GM23248 (cell line): Measurements from ENCODE around the gene ZMYND11. TPM values are rescaled to one million over a fixed set of nuclear protein-coding genes. Genes with fewer than 3 reads are reported as not detected.

Experiments used
- DNase-seq: peaks from one replicate; pipeline ENCODE4 v3.0.0-alpha.2; 2015
- H2AFZ ChIP-seq: fragments of 200-600 bp; sonication (generic); 2 replicates; pipeline ENCODE4 v1.6.1; 2016; ENCODE audit warnings: antibody characterized with exemption
- H3F3A ChIP-seq: fragments of 200-600 bp; sonication (generic); 2 replicates; pipeline ENCODE4 v1.6.1; 2016; ENCODE audit warnings: mild to moderate bottlenecking, antibody characterized with exemption, mixed run types; ENCODE audit not compliant: insufficient read depth
- H3K27ac ChIP-seq: fragments of 200-600 bp; sonication (generic); 2 replicates; pipeline ENCODE4 v1.5.1; 2016; ENCODE audit warnings: mild to moderate bottlenecking
- H3K27me3 ChIP-seq: fragments of 200-600 bp; sonication (generic); replicated peaks from 2 replicates; pipeline ENCODE4 v1.6.1; 2016; ENCODE audit warnings: mild to moderate bottlenecking; ENCODE audit not compliant: insufficient read depth
- H3K36me3 ChIP-seq: fragments of 200-600 bp; sonication (generic); 2 replicates; pipeline ENCODE4 v1.6.1; 2016; ENCODE audit warnings: low read depth, mild to moderate bottlenecking
- H3K4me1 ChIP-seq: fragments of 200-600 bp; sonication (generic); 2 replicates; pipeline ENCODE4 v1.6.1; 2016; ENCODE audit warnings: mild to moderate bottlenecking; ENCODE audit not compliant: insufficient read depth
- H3K4me2 ChIP-seq: fragments of 200-600 bp; sonication (generic); one replicate; pipeline ENCODE4 v1.6.1; 2016; ENCODE audit warnings: mild to moderate bottlenecking; ENCODE audit not compliant: unreplicated experiment
- H3K4me3 ChIP-seq: fragments of 200-600 bp; sonication (generic); 2 replicates; pipeline ENCODE4 v1.5.1; 2016; ENCODE audit warnings: mild to moderate bottlenecking
- H3K79me2 ChIP-seq: fragments of 200-600 bp; sonication (generic); 2 replicates; pipeline ENCODE4 v1.6.1; 2016; ENCODE audit warnings: mild to moderate bottlenecking; ENCODE audit not compliant: insufficient read depth
- H3K9ac ChIP-seq: fragments of 200-600 bp; sonication (generic); 2 replicates; pipeline ENCODE4 v1.6.1; 2016; ENCODE audit warnings: mild to moderate bottlenecking
- H3K9me2 ChIP-seq: fragments of 200-600 bp; sonication (generic); 2 replicates; pipeline ENCODE4 v1.6.1; 2016; ENCODE audit warnings: mixed run types, mild to moderate bottlenecking, moderate library complexity; ENCODE audit not compliant: insufficient read depth
- H3K9me3 ChIP-seq: fragments of 200-600 bp; sonication (generic); one replicate; pipeline ENCODE4 v1.6.1; 2017; ENCODE audit warnings: low read depth
- H4K20me1 ChIP-seq: fragments of 200-600 bp; sonication (generic); 2 replicates; pipeline ENCODE4 v1.6.0; 2016; ENCODE audit not compliant: insufficient read depth
- EZH2 ChIP-seq: fragments of 200-600 bp; sonication (generic); IDR thresholded peaks from 2 replicates; pipeline ENCODE4 v1.6.1; 2018; ENCODE audit warnings: antibody characterized with exemption, mild to moderate bottlenecking; ENCODE audit not compliant: insufficient read depth, poor library complexity, severe bottlenecking
- EZH2phosphoT487 ChIP-seq: fragments of 200-600 bp; sonication (generic); IDR thresholded peaks from 2 replicates; pipeline ENCODE4 v1.6.1; 2018; ENCODE audit warnings: antibody characterized with exemption, moderate library complexity, mild to moderate bottlenecking, low read depth; ENCODE audit not compliant: insufficient read depth
- WGBS, 2 experiments: methylation state at CpG; one replicate each; pipeline ENCODE4 v1.1.6; 2015 to 2017; ENCODE audit warnings: low lambda C conversion rate in 2 of 2, low coverage in 1 of 2; ENCODE audit errors: missing lambda C conversion rate in 2 of 2; 5-methylcytosine and 5-hydroxymethylcytosine counted together
- in situ Hi-C: fragments of 300-500 bp; cut with MboI; formaldehyde crosslinking; loops from 2 replicates; pipeline ENCODE4 v1.15.0; 2020
- polyA plus RNA-seq: library from polyadenylated mRNA; unstranded; fragments of >200 nt; fragmentation: Nextera tagmentation; extraction: Ambion mirVana; gene quantifications from 2 replicates; pipeline ENCODE4 v1.2.1, GENCODE V29; 2016
- total RNA-seq: library from RNA; depleted of rRNA; stranded (reverse); fragments of >200 nt; shearing (Covaris generic); gene quantifications from 2 replicates; pipeline ENCODE4 v1.2.3, GENCODE V29; 2014

ZMYND11 gene
- total and polyA plus RNA-seq, 2 experiments from 2014 or later: 47.1 to 63.4 TPM

DNA sequence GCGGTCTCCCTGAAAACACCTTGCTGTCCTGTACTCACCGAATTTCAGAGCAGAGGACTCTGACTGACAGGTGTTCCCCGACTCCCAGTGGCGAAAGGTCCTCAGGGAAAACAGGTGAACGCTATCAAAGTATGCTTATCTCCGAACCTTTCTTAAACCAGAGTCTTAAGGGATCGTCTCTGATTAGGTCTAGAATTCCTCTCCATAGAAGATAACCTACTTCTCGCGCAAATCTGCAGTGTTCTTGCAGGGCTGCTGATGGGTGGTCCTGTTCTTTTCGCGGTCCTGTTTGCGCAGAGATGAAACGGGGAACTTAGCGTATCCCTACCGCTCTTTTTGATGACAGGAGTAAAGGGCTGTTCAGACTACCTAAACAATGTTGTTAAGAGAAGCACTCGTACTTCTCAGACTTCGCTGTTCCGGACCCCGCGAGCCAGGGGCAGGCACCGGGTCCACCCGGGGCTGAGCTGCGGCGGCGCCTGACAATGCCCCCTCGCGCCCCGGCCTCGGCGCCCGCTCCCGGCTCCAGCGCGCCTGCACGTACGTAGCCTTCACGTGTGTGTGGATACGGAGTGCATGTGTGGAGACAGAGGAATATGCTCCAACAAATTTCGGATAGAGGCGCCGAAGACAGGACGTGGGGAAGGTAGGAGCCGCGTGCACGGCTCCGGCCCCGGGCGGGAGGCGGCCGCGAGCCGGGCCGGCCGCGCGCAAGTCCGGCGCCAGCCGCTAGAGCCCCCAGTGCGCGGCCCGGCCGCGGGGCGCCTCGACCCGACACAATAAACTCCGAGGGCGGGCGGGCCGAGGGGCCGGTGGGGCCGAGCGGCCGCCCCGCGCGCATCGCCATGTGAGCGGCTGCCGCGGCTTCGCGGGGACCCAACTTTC is 766 bp upstream of the ZMYND11 start:
- WGBS, 2 experiments: 1 to 3% methylated on average over 60 to 66 of the region's 84 CpGs
- H3K79me2 ChIP-seq: peaks cover 44% of the 10 kb centered on the region

DNA sequence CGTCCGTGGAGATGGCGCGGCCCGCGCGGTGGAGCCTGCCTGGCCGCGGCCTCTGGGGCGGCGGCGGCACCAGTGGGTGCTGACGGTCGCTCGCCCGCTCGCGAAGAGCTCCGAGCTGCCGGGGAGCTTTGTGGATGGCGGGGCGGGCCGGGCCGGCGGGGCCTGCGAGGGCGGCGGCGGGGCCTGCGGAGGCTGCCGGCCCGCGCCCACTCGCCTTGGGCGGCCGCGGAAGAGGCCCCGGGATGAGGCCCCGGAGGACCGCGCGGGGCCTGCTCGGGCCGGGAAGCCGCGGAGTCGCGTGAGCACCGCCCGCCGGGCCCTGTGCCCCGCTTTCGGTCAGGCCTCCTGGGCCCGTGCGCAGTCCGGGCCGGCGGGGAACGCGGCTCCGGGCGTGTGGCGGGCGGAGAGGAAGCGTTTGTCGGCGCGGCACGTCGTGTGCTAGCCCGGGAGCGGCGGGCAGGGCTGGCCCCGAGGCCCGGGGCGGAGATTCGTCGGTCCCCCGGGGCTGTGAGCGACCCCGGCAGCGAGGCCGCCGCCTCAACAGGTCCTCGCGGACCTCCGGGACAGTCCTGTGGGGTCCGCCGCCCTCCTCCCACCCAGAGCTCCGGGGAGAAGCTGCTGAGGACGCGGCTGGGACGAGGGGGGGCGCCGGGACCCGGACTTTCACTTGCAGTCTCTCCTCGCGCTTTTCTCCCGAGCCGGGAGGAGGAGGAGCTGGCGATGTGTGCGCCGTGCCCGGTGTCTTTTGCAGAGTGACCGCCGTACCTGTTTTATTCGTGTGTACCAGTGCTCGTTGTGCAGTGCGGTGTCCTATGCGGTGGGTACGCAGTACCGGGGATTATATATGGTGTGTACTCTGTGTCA is 578 bp downstream of the ZMYND11 start:
- in situ Hi-C loops: no loop called here
- H3K27ac ChIP-seq: peak overlapping the region; percentile 73

More for the DNA sequence above, 766 bp upstream of the ZMYND11 start:
- no peaks in the 10 kb centered on the region for H3K36me3 ChIP-seq
- TF ChIP-seq EZH2 (no peak), EZH2phosphoT487 (no peak)
- H3K27me3 ChIP-seq: no peaks in the 10 kb centered on the region
- H3K9ac ChIP-seq: peak overlapping the region; percentile 90
- H3K4me3 ChIP-seq: peak overlapping the region; percentile 80
- no peaks in the 10 kb centered on the region for H3K9me2 ChIP-seq
- H3K9me3 ChIP-seq: no peaks in the 10 kb centered on the region
- H3K4me1 ChIP-seq: peaks cover 42% of the 10 kb centered on the region
- DNase-seq: peak; percentile 75
- peaks cover 17% of the 10 kb centered on the region; the same call in 1 of the 2 replicates for H4K20me1 ChIP-seq
- in situ Hi-C loops: no loop called here
- H2AFZ ChIP-seq: peak overlapping the region; percentile 90
- peaks cover 31% of the 10 kb centered on the region for H3F3A ChIP-seq
- peak overlapping the region; percentile 83 for H3K4me2 ChIP-seq
- H3K27ac ChIP-seq: peak overlapping the region; percentile 73

DNA sequence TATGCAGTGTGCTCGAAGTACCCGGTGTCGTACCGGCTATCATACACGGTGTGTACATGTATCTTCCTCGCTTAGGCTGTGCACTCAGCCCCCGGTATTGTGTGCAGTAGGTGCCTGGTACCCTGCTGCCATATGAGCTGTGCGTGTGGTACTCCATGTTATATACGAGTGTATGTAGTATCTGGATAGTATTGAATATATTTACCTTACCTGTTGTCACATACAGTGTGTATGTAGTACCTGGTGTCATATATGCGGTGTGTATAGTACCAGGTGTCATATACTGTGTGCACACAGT is 1.2 kb downstream of the ZMYND11 start:
- Histone ChIP-seq H3K9ac (peak overlapping the region; percentile 90), H3K27me3 (no peaks in the 10 kb centered on the region), H3K9me3 (no peaks in the 10 kb centered on the region), H4K20me1 (peaks cover 29% of the 10 kb centered on the region; the same call in 1 of the 2 replicates), H3K4me3 (peak overlapping the region; percentile 80), H3K4me2 (peak overlapping the region; percentile 84), H3F3A (peaks cover 29% of the 10 kb centered on the region), H3K9me2 (no peaks in the 10 kb centered on the region), H2AFZ (peak overlapping the region; percentile 62), H3K4me1 (peaks cover 42% of the 10 kb centered on the region), H3K36me3 (no peaks in the 10 kb centered on the region), H3K27ac (peak overlapping the region; percentile 73), H3K79me2 (peaks cover 63% of the 10 kb centered on the region)
- TF ChIP-seq EZH2phosphoT487 (no peak), EZH2 (no peak)
- in situ Hi-C loops: no loop called here
- WGBS, 2 experiments: 8% methylated on average over 10 of the region's 10 CpGs
- DNase-seq: no peak

More for the DNA sequence above, 578 bp downstream of the ZMYND11 start:
- Histone ChIP-seq H3F3A (peaks cover 29% of the 10 kb centered on the region), H3K4me2 (peak overlapping the region; percentile 84), H3K9me2 (no peaks in the 10 kb centered on the region), H3K79me2 (peaks cover 58% of the 10 kb centered on the region), H3K4me1 (peaks cover 42% of the 10 kb centered on the region), H3K27me3 (no peaks in the 10 kb centered on the region), H3K36me3 (no peaks in the 10 kb centered on the region), H3K4me3 (peak overlapping the region; percentile 80), H2AFZ (peak overlapping the region; percentile 62), H3K9ac (peak overlapping the region; percentile 90), H3K9me3 (no peaks in the 10 kb centered on the region), H4K20me1 (peaks cover 25% of the 10 kb centered on the region; the same call in 1 of the 2 replicates)
- WGBS, 2 experiments: 0 to 1% methylated on average over 45 to 70 of the region's 112 CpGs
- DNase-seq: peak; percentile 79
- TF ChIP-seq EZH2phosphoT487 (no peak), EZH2 (no peak)

DNA sequence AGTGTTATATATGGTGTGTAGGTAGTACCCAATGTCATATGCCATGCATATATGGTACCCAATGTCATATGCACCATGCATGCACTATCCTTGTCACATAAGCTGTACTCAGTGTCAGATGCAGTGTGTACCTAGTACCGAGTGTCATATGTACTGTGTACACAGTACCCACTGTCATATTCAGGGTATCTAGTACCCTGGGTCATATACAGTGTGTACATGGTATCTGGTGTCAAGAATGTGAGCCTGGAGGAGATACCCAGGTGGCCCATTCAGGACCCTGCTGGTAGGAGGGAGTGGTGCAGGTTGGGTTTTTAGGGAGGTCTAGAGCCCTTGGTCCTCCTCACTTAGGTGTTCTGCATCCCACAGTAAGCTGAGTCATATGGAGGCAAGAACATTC is 1.8 kb downstream of the ZMYND11 start:
- Histone ChIP-seq H3K9me2 (no peaks in the 10 kb centered on the region), H2AFZ (no peak overlapping the region), H3K4me1 (peaks cover 42% of the 10 kb centered on the region), H3K36me3 (no peaks in the 10 kb centered on the region), H3K79me2 (peaks cover 70% of the 10 kb centered on the region), H3K4me3 (peak overlapping the region; percentile 80), H3K27ac (peak overlapping the region; percentile 47), H3F3A (peaks cover 29% of the 10 kb centered on the region), H3K9me3 (no peaks in the 10 kb centered on the region), H3K27me3 (no peaks in the 10 kb centered on the region), H3K4me2 (peak overlapping the region; percentile 84), H3K9ac (no peak overlapping the region), H4K20me1 (peaks cover 34% of the 10 kb centered on the region)
- WGBS, 2 experiments: 63 to 72% methylated on average over 1 of the region's 1 CpG
- DNase-seq: peak; percentile 57
- in situ Hi-C loops: no loop called here
- TF ChIP-seq EZH2: no peak
- no peak for TF ChIP-seq EZH2phosphoT487
